Nephron progenitor cell (in vitro differentiated cells): ENCODE measurements around the gene TOMM5.

Experiments used
- DNase-seq: peaks from one replicate; pipeline ENCODE4 v3.0.0; 2021
- H3K27ac Mint-ChIP-seq: 2 replicates; pipeline ENCODE4 v1.8.0; 2021; ENCODE audit warnings: mild to moderate bottlenecking, moderate library complexity, mixed read lengths
- H3K27me3 Mint-ChIP-seq: 2 replicates; pipeline ENCODE4 v1.8.0; 2021; ENCODE audit warnings: mild to moderate bottlenecking, low read depth, mixed read lengths; ENCODE audit not compliant: poor library complexity
- H3K36me3 Mint-ChIP-seq: 2 replicates; pipeline ENCODE4 v1.8.0; 2021; ENCODE audit warnings: low read depth, mixed read lengths
- H3K4me1 Mint-ChIP-seq: 2 replicates; pipeline ENCODE4 v1.8.0; 2021; ENCODE audit warnings: mixed read lengths
- H3K4me3 Mint-ChIP-seq: 2 replicates; pipeline ENCODE4 v1.8.0; 2021; ENCODE audit warnings: mild to moderate bottlenecking, moderate library complexity, mixed read lengths
- H3K9me3 Mint-ChIP-seq: 2 replicates; pipeline ENCODE4 v1.8.0; 2021; ENCODE audit warnings: mild to moderate bottlenecking, moderate library complexity, mixed read lengths
- TF ChIP-seq, protein P1 (sequence below): fragments of 200-600 bp; sonication (generic); IDR thresholded peaks from 2 replicates; pipeline ENCODE4 v1.5.0; 2021; ENCODE audit warnings: antibody characterized with exemption

The TOMM5 gene

DNA sequence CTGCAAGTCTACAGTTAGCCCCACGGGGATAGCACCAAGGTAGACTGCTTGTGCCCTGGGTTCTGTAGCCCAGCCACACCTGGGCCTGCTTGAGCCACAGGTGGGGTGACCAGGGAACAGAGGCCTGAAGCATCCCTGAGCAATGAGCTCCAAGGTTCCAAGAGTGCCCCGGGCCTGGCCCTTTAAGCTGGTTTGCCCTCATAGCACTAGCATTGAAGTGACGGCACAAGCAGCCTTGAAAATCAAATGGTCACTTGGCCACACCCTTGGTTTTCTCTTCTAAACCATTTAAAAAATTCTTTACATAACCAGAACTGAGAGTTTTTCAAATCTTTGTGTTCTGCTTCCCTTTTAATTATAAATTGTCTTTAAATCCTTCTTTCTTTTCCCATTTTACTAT is 40.9 kb downstream of the TOMM5 start:
- peaks cover 56% of the 10 kb centered on the region for H3K36me3 Mint-ChIP-seq
- H3K4me1 Mint-ChIP-seq: no peaks in the 10 kb centered on the region
- H3K4me3 Mint-ChIP-seq: no peak overlapping the region
- TF ChIP-seq, protein P1, sequence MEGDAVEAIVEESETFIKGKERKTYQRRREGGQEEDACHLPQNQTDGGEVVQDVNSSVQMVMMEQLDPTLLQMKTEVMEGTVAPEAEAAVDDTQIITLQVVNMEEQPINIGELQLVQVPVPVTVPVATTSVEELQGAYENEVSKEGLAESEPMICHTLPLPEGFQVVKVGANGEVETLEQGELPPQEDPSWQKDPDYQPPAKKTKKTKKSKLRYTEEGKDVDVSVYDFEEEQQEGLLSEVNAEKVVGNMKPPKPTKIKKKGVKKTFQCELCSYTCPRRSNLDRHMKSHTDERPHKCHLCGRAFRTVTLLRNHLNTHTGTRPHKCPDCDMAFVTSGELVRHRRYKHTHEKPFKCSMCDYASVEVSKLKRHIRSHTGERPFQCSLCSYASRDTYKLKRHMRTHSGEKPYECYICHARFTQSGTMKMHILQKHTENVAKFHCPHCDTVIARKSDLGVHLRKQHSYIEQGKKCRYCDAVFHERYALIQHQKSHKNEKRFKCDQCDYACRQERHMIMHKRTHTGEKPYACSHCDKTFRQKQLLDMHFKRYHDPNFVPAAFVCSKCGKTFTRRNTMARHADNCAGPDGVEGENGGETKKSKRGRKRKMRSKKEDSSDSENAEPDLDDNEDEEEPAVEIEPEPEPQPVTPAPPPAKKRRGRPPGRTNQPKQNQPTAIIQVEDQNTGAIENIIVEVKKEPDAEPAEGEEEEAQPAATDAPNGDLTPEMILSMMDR: no peak
- no peak for DNase-seq
- H3K27ac Mint-ChIP-seq: peak overlapping the region; percentile 12
- H3K27me3 Mint-ChIP-seq: peaks cover 5% of the 10 kb centered on the region
- peaks cover 4% of the 10 kb centered on the region for H3K9me3 Mint-ChIP-seq

DNA sequence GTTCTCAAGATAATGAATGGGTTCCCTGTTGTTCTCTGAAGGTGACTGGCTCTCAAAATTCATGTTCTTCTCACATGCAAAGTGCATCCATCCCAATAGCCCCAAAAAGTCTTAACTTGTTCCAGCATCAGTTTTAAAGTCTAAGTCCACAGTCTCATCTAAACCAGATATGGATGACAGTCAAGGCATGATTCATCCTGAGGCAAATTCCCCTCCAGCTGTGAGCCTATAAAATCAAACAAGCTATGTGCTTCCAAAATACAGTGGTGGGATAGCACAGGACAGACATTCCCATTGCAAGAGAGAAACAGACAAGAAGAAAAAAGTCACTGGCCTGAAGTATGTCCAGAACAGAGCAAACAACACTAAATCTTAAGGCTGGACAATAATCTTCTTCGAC is 41.6 kb downstream of the TOMM5 start:
- Mint-ChIP-seq H3K27ac (no peak overlapping the region), H3K4me3 (no peak overlapping the region), H3K4me1 (no peaks in the 10 kb centered on the region), H3K27me3 (peaks cover 4% of the 10 kb centered on the region), H3K36me3 (peaks cover 57% of the 10 kb centered on the region), H3K9me3 (peaks cover 4% of the 10 kb centered on the region)
- no peak for DNase-seq
- TF ChIP-seq, protein P1: no peak

- DNase-seq: no peak
- Mint-ChIP-seq H3K9me3 (peaks cover 4% of the 10 kb centered on the region), H3K27ac (no peak overlapping the region), H3K4me3 (no peak overlapping the region), H3K4me1 (no peaks in the 10 kb centered on the region), H3K27me3 (peaks cover 4% of the 10 kb centered on the region), H3K36me3 (peaks cover 54% of the 10 kb centered on the region)
- TF ChIP-seq, protein P1: no peak
Observed at GRCh38 chr9:37549527-37549926, 42.9 kb downstream of the TOMM5 start.

DNA sequence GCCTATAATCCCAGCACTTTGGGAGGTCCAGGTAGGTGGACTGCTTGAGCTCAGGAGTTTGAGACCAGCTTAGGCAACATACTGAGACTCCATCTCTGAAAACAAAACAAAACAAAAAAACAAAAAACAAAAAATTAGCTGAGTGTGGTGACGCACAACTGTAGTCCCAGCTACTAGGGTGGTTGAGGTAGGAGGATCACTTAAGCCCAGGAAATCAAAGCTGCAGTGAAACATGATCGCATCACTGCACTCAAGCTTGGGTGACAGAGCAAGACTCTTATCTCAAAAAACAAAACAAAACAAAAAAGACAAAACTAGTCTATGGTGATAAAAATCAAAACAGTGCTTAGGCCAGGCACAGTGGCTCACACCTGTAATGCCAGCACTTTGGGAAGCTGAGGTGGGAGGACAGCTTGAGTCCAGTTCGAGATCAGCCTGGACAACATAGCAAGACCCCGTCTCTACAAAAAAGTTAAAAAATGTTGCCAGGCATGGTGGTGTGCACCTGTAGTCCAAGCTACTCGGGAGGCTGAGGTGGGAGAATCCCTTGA is 45.0 kb downstream of the TOMM5 start:
- H3K27ac Mint-ChIP-seq: no peak overlapping the region
- peaks cover 4% of the 10 kb centered on the region for H3K9me3 Mint-ChIP-seq
- no peak overlapping the region for H3K4me3 Mint-ChIP-seq
- peaks cover 4% of the 10 kb centered on the region for H3K27me3 Mint-ChIP-seq
- TF ChIP-seq, protein P1: no peak
- peaks cover 63% of the 10 kb centered on the region for H3K36me3 Mint-ChIP-seq
- H3K4me1 Mint-ChIP-seq: no peaks in the 10 kb centered on the region
- DNase-seq: no peak

- DNase-seq: no peak
- Mint-ChIP-seq H3K9me3 (peaks cover 4% of the 10 kb centered on the region), H3K27ac (peak overlapping the region; percentile 81), H3K4me1 (no peaks in the 10 kb centered on the region), H3K4me3 (no peak overlapping the region), H3K27me3 (peaks cover 4% of the 10 kb centered on the region), H3K36me3 (peaks cover 80% of the 10 kb centered on the region)
- TF ChIP-seq, protein P1: no peak
Observed at GRCh38 chr9:37543468-37543867, 48.9 kb downstream of the TOMM5 start.

DNA sequence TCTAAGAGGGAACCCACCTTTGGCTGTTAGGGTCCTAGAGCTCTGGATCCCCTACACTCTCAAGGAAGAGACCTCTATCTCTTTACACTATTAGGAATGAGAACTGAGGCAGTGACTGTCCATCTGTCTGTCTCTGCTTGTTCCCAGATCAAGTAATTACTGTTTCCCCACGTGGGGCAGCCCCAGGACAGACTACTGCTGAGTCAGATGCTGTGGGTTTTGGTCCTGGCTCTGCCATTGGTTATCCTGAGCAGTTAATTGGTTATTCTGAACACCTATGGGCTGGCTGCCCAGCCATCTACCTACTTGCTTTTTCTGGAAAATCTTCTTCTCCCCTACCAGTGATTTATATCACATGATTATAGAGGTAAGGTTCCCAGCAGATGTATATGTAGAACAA is 49.5 kb downstream of the TOMM5 start:
- Mint-ChIP-seq H3K36me3 (peaks cover 78% of the 10 kb centered on the region), H3K27me3 (peaks cover 2% of the 10 kb centered on the region), H3K9me3 (peaks cover 4% of the 10 kb centered on the region), H3K4me1 (no peaks in the 10 kb centered on the region), H3K27ac (no peak overlapping the region), H3K4me3 (no peak overlapping the region)
- TF ChIP-seq, protein P1: no peak
- no peak for DNase-seq
